Amniotic stem cell (primary cell): ENCODE measurements around the gene TLCD3A.
"Not testable (repeated sequence)": the region's sequence is repeated elsewhere in the genome, so short reads cannot be mapped to it uniquely, and the experiment has no call there.

Source experiments
- DNase-seq: peaks from one replicate; lab custom pipeline; 2025; lab: John Stamatoyannopoulos, UW

TLCD3A gene

GRCh38 chr17:708132-708531 is 24.3 kb upstream of the TLCD3A start:
- no peak for DNase-seq

GRCh38 chr17:718075-718474 is 14.3 kb upstream of the TLCD3A start:
- DNase-seq, result no peak

DNA sequence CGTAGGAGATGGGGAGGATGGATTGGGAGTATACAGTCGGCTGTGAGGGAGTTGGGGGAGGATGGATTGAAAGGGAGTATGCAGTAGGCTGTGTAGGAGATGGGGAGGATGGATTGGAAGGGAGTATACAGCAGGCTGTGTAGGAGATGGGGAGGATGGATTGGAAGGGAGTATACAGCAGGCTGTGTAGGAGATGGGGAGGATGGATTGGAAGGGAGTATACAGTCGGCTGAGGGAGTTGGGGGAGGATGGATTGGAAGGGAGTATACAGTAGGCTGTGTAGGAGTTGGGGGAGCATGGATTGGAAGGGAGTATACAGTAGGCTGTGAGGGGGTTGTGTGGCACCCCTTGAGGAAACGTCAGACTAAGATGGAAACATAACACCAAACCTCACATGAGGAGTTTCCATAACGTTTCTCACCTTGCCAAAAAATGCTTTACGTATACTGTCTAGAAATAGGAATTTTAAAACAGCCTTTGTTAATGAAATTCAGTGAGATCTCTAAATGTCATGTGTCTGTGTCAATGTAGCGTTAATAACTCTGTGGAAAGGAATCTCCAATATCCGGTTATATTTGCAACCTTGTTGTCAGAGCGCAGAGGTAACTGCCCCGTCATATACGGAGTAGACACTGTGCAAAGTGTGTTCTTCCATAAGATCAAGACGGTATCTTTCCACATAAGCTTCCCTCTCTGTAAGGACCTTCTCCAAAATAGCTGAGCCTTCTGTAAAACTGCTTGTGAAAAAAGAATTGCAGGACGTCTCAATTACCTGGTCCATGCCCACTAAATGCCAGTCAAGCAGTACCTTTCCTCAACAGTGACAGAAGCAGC is 11.5 kb upstream of the TLCD3A start:
- no peak for DNase-seq

- no peak for DNase-seq
Observed at GRCh38 chr17:721540-721937, 10.9 kb upstream of the TLCD3A start.

DNA sequence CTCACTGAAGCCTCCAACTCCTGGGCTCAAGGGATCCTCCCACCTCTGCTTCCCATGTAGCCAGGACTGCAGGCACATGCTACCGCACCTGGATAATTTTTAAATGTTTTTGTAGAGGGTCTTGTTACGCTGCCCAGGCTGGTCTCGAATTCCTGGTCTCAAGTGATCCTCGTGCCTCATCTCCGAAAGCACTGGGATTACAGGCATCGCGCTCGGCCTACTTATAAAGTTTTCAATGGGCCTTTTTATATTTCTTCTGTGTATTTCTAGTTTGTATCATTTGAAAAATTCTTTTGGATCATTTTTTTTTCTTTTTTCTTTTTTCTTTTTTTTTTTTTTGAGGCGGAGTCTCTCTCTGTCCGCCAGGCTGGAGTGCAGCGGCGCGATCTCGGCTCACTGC is 7.3 kb upstream of the TLCD3A start:
- no peak for DNase-seq

- no peak for DNase-seq
Observed at GRCh38 chr17:725746-726145, 6.7 kb upstream of the TLCD3A start.

GRCh38 chr17:726271-726919 is 6.0 kb upstream of the TLCD3A start:
- no peak for DNase-seq

DNA sequence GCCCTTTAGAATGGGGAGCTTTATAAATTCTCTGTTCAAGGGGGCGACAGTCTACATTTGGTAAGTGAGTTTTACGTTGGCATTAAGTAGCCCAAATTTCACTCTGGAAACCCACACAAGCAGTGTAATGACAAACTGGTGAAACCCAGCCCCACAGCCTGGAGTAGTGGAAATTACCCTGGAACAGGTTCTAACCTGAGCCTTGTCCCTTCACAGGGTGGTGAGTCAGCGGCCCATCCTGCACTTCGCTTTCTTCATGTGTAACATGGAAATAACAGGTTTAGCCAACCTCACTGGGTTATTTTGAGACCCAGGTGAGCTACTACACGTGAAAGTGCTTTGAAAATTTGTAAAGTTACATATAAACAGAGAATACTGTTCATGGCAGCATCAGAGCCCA is 3.5 kb upstream of the TLCD3A start:
- DNase-seq, result no peak

DNA sequence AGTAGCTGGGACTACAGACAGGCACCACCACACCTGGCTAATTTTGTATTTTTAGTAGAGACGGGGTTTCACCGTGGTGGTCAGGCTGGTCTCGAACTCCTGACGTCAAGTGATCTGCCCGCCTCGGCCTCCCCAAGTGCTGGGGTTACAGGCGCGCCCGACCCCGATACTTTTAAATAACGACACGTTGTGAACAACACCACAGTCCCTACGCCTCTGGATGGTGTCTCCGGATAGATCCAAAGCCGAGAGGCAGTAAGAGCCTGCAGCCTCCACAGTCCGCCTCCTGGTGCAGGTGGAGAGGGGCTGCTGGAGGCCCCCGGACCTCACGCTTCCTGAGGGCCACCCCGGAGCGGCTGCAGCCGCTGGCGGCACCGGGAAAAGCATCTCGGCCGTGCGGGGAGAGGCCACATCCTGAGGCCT is 741 bp upstream of the TLCD3A start:
- no peak for DNase-seq

GRCh38 chr17:732902-733720 is 715 bp downstream of the TLCD3A start:
- DNase-seq, result no peak

- no peak for DNase-seq
Observed at GRCh38 chr17:733743-734142, 1.3 kb downstream of the TLCD3A start.

- DNase-seq, result no peak
Observed at GRCh38 chr17:737561-738113, 5.2 kb downstream of the TLCD3A start.

DNA sequence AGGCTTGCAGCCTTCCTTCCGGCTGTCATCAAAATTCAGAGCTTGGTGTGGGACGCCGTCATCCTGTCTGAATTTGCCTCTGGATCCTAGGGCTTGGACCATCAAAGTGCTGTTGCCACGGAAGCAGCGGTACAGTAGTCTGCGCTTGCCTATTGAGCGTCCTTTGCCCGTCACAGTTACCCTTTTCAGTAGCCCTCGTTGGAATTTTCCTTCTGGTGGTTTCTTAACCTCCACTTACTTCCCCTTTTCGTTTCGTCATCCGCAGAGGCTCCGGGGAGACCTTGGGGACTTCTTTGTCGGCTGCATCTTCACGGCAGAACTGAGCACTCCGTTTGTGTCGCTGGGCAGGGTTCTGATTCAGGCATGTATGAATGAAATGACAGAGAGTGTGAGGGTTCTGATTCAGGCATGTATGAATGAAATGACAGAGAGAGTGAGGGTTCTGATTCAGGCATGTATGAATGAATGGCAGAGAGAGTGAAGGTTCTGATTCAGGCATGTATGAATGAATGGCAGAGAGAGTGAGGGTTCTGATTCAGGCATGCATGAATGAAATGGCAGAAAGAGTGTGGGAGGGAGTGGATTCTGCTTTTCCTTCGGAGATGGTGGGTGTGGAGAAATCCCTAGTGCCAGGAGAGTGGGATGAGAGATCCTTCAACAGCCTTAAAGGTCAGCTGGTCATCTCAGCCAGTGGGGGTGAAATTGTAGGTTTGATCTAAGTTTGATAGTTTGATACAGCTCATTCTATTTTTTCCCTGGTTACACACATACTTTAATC is 8.0 kb downstream of the TLCD3A start:
- no peak for DNase-seq

GRCh38 chr17:742147-742793 is 9.9 kb downstream of the TLCD3A start:
- no peak for DNase-seq

- DNase-seq, result no peak
Observed at GRCh38 chr17:743139-743538, 10.7 kb downstream of the TLCD3A start.

DNA sequence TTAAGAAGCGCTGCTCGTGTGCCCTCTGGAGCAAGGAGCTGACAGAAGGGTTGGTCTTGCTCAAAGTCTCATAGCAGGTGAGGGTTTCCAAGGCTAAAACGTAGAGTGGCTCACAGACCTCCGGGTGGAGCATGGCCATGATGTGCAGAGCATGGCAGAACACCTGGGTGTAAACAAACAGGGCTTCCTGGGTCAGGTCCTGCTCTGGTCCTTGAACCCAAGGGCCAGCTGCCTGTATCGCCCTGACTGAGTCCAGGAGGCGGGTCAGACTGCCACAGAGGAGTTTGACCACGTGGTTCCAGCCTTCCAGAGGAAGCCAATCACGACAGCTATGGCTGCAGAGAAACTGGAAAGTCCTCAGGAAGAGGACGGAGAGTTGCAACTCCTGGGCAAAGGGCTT is 12.5 kb downstream of the TLCD3A start:
- no peak for DNase-seq

DNA sequence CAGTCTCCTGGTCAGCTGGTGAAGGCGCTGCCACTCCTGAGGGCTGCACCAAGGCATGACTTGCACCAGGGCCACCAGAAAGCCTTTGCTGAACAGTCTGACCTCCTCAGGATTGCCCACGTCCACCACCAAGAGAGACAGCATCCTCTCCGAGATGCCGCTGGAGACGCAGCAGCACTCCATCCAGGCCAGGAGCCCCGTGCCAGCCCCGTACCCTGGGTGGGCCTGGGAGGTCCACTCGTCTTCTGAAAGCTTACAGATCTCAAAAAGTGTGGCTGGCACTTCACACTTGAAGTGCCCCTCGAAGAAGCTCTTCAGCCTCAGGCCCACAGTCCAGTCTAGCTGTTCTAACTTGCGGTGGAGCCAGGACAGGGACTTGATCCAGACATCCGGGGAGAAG is 13.0 kb downstream of the TLCD3A start:
- DNase-seq, result no peak

DNA sequence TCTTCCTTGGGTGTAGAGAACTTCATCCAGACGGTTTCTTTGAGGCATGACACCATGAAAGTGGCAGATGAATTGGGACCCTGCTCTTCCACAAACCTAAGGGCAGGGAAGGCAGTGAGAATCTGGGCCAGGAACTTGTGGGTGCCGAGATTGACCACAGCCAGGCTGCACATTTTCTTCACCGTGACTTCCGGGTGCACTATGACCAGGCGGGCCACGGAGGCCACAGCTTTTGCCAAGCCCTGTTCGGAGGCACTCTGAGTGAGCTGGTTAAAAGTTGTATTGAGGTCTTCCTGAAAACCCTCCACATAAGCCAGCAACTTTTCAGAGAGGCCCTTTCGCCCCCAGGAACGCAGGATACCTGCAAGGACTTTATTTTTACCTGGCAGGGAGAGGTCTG is 13.8 kb downstream of the TLCD3A start:
- no peak for DNase-seq

DNA sequence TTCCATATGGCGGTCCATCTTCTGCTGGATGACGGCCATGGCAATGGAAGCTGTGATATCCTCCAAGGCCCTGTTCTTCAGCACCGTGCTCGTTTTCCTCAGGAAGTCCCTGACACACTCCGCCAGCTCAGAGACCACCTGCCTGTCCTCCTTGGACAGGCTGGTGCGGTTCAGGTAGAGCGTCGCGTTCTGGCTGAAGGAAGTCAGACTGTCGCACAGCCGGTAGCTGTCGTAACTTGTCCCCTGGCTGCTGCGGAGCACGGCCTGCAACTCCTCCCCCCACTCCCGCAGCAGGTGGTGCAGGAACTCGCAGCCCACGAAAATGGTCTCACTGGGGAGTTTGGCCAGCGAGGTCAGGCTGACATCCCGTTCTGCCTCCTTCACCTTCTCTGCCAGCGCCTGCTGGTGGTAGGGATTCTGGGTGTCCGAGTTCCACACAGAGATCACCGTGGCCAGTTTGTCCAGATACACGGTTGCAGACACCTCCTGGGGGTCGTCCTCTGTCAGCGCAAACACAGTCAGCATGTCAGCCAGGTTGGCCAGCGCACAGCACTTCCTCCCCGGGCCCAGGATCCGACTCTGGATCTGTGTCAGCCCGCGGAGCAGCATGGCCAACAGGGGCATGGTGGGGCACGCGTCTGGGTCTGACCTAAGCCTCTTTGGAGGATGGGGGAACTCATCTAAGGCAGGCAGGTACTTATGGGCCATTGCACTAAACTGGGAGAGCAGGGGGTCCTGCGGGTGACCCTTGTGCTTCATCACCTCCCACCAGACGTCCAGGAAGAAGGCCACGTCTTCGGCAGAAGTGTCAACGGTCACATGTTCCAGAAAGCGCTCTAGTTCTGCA is 14.6 kb downstream of the TLCD3A start:
- DNase-seq, result no peak

- not testable (repeated sequence) for DNase-seq
Observed at GRCh38 chr17:748604-749003, 16.2 kb downstream of the TLCD3A start.
